HTR-8/SVneo (cell line): ENCODE measurements around the gene SOX5.
"Not testable (repeated sequence)": the region's sequence is repeated elsewhere in the genome, so short reads cannot be mapped to it uniquely, and the experiment has no call there.

Experiments used
- DNase-seq: peaks from one replicate; pipeline ENCODE4 v3.0.0; 2011; ENCODE audit warnings: low spot score, mixed read lengths; ENCODE audit not compliant: insufficient read length
- FAIRE-seq: peaks from 2 replicates; lab custom pipeline; 2011; peaks lifted over from hg19 to GRCh38; lab: Jason Lieb, UNC

The SOX5 gene

GRCh38 chr12:23767834-23768233, 181.6 kb downstream of the SOX5 start:
- FAIRE-seq (no peak), DNase-seq (no peak)

GRCh38 chr12:23763724-23764123, 185.7 kb downstream of the SOX5 start:
- FAIRE-seq (no peak), DNase-seq (no peak)

DNA sequence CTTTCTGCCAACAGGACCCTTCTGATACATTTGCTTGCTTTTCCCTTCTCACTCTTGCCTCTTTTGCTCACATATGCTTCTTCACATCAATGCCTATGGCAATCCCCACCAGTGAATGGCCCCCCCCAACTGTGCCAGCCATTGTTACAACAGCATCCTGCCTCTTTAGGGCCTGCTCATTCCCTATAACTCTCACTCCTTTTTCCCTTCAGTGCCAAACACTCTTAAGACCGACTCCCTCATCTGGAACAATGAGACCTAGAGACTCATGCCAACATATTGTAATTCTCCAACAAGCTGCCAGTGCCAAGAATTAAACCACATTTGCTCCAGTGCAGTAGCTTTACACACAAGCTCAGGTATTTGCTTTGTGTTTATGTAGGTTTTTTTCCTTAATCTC, 189.0 kb downstream of the SOX5 start:
- DNase-seq = no peak
- peak; percentile 28 for FAIRE-seq

GRCh38 chr12:23758608-23759007, 190.9 kb downstream of the SOX5 start:
- no peak for FAIRE-seq
- DNase-seq = no peak

GRCh38 chr12:23757541-23757962, 191.9 kb downstream of the SOX5 start:
- no peak for FAIRE-seq
- no peak for DNase-seq

DNA sequence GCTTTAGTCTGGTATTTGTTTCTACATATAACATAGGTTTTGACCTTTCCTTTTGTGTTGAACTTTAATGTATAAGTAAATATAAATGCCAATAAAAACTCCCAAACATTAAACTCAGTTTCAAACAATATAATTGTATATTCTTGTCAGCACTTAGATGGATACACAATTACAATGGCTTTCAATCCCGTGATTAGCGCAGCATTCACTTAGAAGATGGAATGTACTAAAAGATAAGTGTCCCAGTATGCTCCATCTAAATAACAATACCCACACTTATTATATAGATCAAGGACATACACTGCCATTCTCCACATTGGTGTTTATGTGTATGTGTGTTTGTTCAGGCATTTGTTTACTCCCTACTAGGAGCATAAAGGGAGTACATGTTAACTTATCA, 193.1 kb downstream of the SOX5 start:
- DNase-seq (no peak), FAIRE-seq (peak; percentile 65)

DNA sequence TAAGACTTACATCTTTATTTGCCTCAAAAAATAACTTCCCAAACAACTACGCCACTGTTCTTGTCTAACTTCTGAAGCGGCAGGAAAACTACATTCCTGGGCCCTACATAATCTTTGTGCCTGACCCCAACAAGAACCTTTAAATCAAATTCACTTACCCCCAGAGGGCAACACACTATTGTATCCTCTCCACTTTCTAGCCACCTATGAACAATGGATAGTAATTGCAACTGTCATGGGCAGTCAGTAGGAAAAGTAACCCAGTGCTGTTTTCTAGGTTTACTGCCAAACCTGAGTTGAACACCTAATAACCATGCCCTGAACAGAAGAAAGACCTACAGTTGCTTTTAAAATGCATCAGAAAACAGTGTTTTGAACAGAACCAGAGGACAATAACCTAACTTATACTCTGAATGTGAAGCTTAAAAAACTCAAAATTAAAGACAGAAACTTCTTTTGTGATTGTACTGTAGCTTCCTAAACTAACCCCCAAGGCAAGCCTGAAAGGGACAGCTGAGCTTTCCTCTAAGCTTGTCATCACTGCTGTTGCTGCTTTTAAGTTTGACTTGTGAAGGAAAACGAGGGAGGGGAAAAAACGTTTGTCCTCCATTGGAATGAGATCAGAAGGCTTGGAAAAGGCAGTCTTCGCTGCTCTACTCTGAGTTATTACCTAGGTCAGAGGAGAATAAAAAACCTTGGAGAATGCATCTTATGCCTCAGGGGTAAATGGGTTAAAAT, 195.7 kb downstream of the SOX5 start:
- DNase-seq (no peak), FAIRE-seq (no peak)

- DNase-seq (no peak), FAIRE-seq (peak; percentile 57)
These were observed 197.2 kb downstream of the SOX5 start for GRCh38 chr12:23752245-23752644.

DNA sequence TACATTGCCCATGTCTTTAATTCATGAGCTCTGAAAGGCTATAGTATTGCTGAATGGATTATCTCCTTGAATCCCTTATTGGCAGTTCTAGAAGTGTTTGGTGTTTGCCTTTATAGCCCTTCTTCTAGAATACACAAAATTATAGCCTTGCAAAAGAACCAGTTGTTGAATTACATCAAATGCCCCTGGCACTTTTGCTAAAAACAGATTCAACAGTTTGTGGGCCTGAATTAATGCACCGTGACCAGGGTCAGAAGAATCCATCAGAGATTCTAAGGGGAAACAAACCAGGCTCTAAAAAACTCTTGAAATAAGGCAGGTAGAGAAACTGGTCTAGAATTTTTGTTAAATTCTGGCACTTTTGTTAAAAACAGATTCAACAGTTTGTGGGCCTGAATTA, 197.8 kb downstream of the SOX5 start:
- no peak for FAIRE-seq

DNA sequence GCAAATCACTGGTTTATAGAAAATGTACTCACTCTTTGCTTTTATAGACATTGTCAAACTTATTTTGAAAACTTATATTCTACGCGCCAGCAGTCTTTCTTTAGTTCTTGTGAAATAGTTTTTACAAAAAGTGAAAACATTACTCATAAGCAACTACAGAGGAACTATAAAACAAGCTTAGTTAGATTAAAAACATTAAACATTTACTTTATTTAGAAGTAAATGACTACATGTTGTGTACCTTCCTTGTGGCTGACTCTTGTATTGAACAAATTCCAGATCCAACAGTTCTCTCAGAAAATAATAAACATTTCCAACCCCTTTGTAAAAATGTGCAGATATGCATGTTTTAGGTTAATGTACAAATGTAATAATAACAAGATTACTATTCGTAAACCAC, 198.5 kb downstream of the SOX5 start:
- FAIRE-seq (no peak), DNase-seq (no peak)

More for the DNA sequence above, 197.8 kb downstream of the SOX5 start:
- no peak for DNase-seq

- DNase-seq = no peak
- no peak for FAIRE-seq
These were observed 204.8 kb downstream of the SOX5 start for GRCh38 chr12:23744696-23745095.

DNA sequence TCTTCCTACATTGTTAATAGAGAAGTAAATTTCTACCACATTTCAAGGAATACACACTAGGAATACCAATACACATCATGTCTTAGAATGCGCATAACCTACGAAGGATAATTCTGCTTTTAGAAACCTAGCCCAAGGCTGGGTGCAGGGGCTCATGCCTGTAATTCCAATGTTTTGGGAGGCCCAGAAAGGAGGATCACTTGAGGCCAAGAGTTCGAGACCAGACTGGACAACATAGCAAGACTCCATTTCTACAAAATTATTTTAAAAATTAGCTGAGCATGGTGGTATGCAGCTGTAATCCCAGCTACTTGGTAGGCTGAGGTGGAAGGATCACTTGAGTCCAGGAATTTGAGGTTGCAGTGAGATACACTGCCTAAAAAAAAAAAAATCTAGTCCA, 206.9 kb downstream of the SOX5 start:
- FAIRE-seq (no peak), DNase-seq (no peak)

DNA sequence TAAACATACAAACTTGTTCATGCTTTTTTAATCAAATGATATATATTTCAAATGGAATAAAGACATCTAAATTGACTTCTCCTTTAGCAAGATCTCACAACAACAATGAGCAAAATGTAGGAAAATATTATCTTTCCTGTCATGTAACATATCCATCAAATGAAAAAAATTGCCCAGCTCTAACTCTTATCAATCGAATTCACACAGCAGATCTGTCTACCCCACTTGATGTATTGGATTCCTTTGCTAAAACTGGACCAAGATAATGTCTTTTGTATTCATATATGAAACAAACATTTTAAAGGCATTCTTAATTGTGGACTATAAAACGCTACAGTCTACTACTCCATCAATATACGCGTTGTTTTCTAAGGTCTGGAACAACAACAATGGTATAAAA, 218.0 kb downstream of the SOX5 start:
- DNase-seq (no peak), FAIRE-seq (no peak)

DNA sequence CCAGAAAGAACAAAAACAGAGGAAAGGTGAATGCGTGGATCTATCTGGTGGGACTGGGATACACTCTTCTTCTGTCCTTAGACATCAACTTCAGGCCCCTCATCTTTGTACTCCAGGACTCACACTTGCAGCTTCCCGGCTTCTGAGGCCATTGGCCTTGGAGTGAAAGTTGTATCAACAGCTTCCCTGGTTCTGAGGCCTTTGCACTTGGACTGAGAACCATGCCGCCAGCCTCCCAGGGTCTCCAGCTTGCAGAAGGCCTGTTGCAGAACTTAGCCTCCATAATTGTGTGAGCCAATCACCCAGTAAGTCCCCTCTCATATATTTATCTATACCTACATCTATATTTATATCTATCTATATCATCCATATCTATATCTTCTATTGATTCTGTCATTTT, 218.4 kb downstream of the SOX5 start:
- FAIRE-seq (no peak), DNase-seq (no peak)

- DNase-seq = no peak
- no peak for FAIRE-seq
These were observed 220.1 kb downstream of the SOX5 start for GRCh38 chr12:23729359-23729758.

DNA sequence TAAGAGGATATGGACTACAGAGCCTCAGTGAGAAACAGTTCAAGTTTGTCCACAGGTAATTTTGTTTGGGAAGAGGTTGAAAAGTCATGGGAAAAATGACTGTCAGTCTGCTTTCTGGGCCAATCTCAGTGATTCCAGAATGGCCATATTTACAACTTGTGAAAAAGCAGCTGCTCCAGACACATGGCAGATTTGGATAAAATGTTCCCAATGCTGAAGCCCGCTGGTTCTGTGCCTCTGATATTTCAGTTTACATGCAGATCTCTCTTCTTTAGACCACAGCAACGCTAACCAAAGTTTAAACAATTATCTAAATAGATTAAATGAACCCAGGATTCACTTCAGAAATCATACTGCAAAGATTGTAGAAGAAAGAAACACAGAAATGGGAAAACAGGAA, 222.8 kb downstream of the SOX5 start:
- DNase-seq (no peak), FAIRE-seq (no peak)

DNA sequence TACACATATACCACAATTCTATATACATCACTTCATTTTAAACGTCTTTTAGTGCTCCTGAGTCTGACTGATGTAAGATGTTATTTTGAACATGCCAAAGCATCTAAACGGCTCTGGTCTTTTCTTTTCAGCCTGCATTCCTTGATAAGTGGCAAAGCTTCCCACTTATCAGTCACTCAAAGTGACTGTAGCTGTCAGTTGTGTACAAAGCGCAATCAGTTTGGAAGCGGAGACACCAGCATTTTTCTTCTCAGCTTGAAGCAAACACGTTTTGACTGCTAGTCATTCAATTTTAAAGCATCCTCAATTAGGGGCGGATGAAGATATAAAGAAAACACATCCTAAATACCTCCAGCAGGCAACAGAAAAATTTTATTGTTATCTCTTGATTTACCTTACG, 226.8 kb downstream of the SOX5 start:
- FAIRE-seq (no peak), DNase-seq (no peak)

DNA sequence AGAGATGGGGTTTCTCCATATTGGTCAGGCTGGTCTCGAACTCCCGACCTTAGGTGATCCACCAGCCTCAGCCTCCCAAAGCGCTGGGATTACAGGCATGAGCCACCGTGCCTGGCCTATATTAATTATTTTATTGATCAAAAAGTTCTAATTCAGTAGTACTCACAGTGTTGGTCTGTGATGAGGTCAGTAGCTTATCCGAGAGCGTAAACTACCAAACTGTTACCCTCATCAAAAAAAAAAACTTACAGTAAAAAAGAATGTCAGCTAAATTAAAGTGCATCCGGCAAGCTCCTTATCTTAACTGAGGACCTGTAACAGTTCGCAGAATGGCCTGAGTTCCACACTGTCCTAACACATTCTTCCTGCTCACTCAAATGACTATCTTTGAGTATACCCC, 228.2 kb downstream of the SOX5 start:
- FAIRE-seq (no peak), DNase-seq (no peak)

DNA sequence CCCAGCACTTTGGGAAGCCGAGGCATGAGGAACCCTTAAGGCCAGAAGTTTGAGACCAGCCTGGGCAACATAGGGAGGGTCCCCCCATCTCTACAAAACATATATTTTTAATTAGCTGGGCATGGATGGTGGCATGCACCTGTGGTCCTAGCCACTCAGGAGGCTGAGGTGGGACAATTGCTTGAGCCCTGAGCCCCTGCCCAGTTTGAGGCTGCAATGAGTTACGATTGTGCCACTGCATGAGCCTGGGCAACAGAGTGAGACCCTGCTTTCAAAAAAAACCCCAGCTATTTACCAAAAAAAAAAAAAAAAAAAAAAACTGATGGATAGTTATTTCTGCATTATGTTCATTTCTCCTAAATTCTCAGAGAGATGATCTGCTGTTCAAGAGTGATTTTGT, 230.0 kb downstream of the SOX5 start:
- DNase-seq (no peak), FAIRE-seq (peak; percentile 31)

GRCh38 chr12:23710361-23710760, 239.1 kb downstream of the SOX5 start:
- FAIRE-seq, DNase-seq: not testable (repeated sequence)

- DNase-seq (no peak), FAIRE-seq (peak; percentile 69)
These were observed 241.2 kb downstream of the SOX5 start for GRCh38 chr12:23708185-23708837.

GRCh38 chr12:23707270-23707669, 242.2 kb downstream of the SOX5 start:
- DNase-seq = no peak
- FAIRE-seq = no peak
